GM12801 (cell line): ENCODE measurements around the gene SRPRB.

Experiments
- CTCF ChIP-seq: IDR thresholded peaks from one replicate; pipeline ENCODE4 v1.5.1; 2011; ENCODE audit warnings: control low read depth; ENCODE audit not compliant: insufficient read length; ENCODE audit errors: extremely low read depth

The SRPRB gene

GRCh38 chr3:133824961-133825485 lies 19.4 kb downstream of the SRPRB start:
- TF ChIP-seq CTCF = no peak

- TF ChIP-seq CTCF = no peak
Measured at GRCh38 chr3:133825969-133826727, 20.5 kb downstream of the SRPRB start.

GRCh38 chr3:133827136-133827535 lies 21.5 kb downstream of the SRPRB start:
- TF ChIP-seq CTCF = no peak

GRCh38 chr3:133827684-133828083 lies 22.1 kb downstream of the SRPRB start:
- no peak for TF ChIP-seq CTCF

GRCh38 chr3:133828576-133829309 lies 23.1 kb downstream of the SRPRB start:
- no peak for TF ChIP-seq CTCF

- no peak for TF ChIP-seq CTCF
Measured at GRCh38 chr3:133829310-133829707, 23.7 kb downstream of the SRPRB start.

GRCh38 chr3:133830071-133830470 lies 24.5 kb downstream of the SRPRB start:
- no peak for TF ChIP-seq CTCF
